ENCODE data around the gene TSPAN17.

TSPAN17 gene

GRCh38 chr5:176661676-176662075 is 14.4 kb downstream of the TSPAN17 start:
- DNase-seq, result no peak

GRCh38 chr5:176662371-176663333 is 15.4 kb downstream of the TSPAN17 start:
- DNase-seq, result no peak

- no peak for DNase-seq
Observed at GRCh38 chr5:176663566-176663965, 16.3 kb downstream of the TSPAN17 start.

- no peak for DNase-seq
Observed at GRCh38 chr5:176664479-176664878, 17.2 kb downstream of the TSPAN17 start.

GRCh38 chr5:176664886-176665285 is 17.6 kb downstream of the TSPAN17 start:
- DNase-seq, result no peak

- DNase-seq, result no peak
Observed at GRCh38 chr5:176665517-176665916, 18.2 kb downstream of the TSPAN17 start.

GRCh38 chr5:176667637-176668036 is 20.4 kb downstream of the TSPAN17 start:
- DNase-seq, result no peak

GRCh38 chr5:176670449-176670848 is 23.2 kb downstream of the TSPAN17 start:
- no peak for DNase-seq

- no peak for DNase-seq
Observed at GRCh38 chr5:176671399-176671798, 24.1 kb downstream of the TSPAN17 start.

GRCh38 chr5:176671890-176672747 is 24.8 kb downstream of the TSPAN17 start:
- no peak for DNase-seq

GRCh38 chr5:176673651-176674583 is 26.6 kb downstream of the TSPAN17 start:
- DNase-seq, result no peak

- no peak for DNase-seq
Observed at GRCh38 chr5:176674799-176675198, 27.5 kb downstream of the TSPAN17 start.

GRCh38 chr5:176675676-176676360 is 28.5 kb downstream of the TSPAN17 start:
- DNase-seq, result no peak

GRCh38 chr5:176676361-176676824 is 29.1 kb downstream of the TSPAN17 start:
- peak; percentile 64 for DNase-seq

- DNase-seq, result no peak
Observed at GRCh38 chr5:176677209-176677939, 30.1 kb downstream of the TSPAN17 start.

GRCh38 chr5:176678584-176678983 is 31.3 kb downstream of the TSPAN17 start:
- DNase-seq, result no peak

- DNase-seq, result no peak
Observed at GRCh38 chr5:176679365-176680225, 32.3 kb downstream of the TSPAN17 start.

- no peak for DNase-seq
Observed at GRCh38 chr5:176680226-176680563, 32.9 kb downstream of the TSPAN17 start.

- DNase-seq, result no peak
Observed at GRCh38 chr5:176682016-176682531, 34.8 kb downstream of the TSPAN17 start.

- no peak for DNase-seq
Observed at GRCh38 chr5:176685010-176685409, 37.7 kb downstream of the TSPAN17 start.

Measured in T1000 (cell line).